Stimulated activated CD8-positive, alpha-beta memory T cell treated with anti-CD3 and anti-CD28 coated beads, Interleukin-12 subunit alpha, Interleukin-12 subunit beta, amount 100 ng/mL, for 24 hours (primary cell): Measurements from ENCODE around the gene COA4.

Experiments
- DNase-seq: peaks from one replicate; pipeline ENCODE4 v3.0.0-alpha.2; 2020; ENCODE audit errors: extremely low read depth

Gene COA4

GRCh38 chr11:73866095-73866579 is 10.5 kb downstream of the COA4 start:
- DNase-seq, result no peak

GRCh38 chr11:73862986-73863385 is 13.7 kb downstream of the COA4 start:
- no peak for DNase-seq

- no peak for DNase-seq
Observed at GRCh38 chr11:73860202-73860601, 16.4 kb downstream of the COA4 start.

GRCh38 chr11:73859671-73860070 is 17.0 kb downstream of the COA4 start:
- no peak for DNase-seq

GRCh38 chr11:73856031-73856567 is 20.5 kb downstream of the COA4 start:
- DNase-seq, result no peak

- no peak for DNase-seq
Observed at GRCh38 chr11:73854680-73855079, 22.0 kb downstream of the COA4 start.

- no peak for DNase-seq
Observed at GRCh38 chr11:73852049-73852448, 24.6 kb downstream of the COA4 start.

GRCh38 chr11:73851046-73851764 is 25.4 kb downstream of the COA4 start:
- no peak for DNase-seq

GRCh38 chr11:73839123-73839457 is 37.6 kb downstream of the COA4 start:
- no peak for DNase-seq

- no peak for DNase-seq
Observed at GRCh38 chr11:73838443-73839122, 38.1 kb downstream of the COA4 start.

GRCh38 chr11:73833067-73833466 is 43.6 kb downstream of the COA4 start:
- DNase-seq, result no peak

GRCh38 chr11:73830261-73830660 is 46.4 kb downstream of the COA4 start:
- DNase-seq, result no peak
